HAP-1 (cell line): ENCODE measurements around the gene PDE4B.
A peak's percentile ranks its signal among the peaks of the same experiment; 100 is the strongest.
"Not testable (repeated sequence)": the region's sequence is repeated elsewhere in the genome, so short reads cannot be mapped to it uniquely, and the experiment has no call there.

Experiments used
- DNase-seq, 2 experiments: peaks; one replicate each; pipeline ENCODE4 v3.0.0-alpha.2; 2016 to 2020; ENCODE audit warnings: low spot score in 2 of 2
- H3K27me3 ChIP-seq: fragments of 250-450 bp; sonication (Bioruptor Pico); 2 replicates; pipeline ENCODE4 v1.5.1; 2020; ENCODE audit warnings: low read depth, mild to moderate bottlenecking, moderate library complexity
- H3K36me3 ChIP-seq: fragments of 250-450 bp; sonication (Bioruptor Pico); replicated peaks from 2 replicates; pipeline ENCODE4 v1.5.1; 2020; ENCODE audit warnings: mild to moderate bottlenecking
- H3K4me1 ChIP-seq: fragments of 250-450 bp; sonication (Bioruptor Pico); 2 replicates; pipeline ENCODE4 v1.5.1; 2020; ENCODE audit warnings: mild to moderate bottlenecking
- H3K4me3 ChIP-seq: fragments of 250-450 bp; sonication (Bioruptor Pico); 2 replicates; pipeline ENCODE4 v1.5.1; 2020; ENCODE audit warnings: mild to moderate bottlenecking, moderate library complexity
- H3K9me3 ChIP-seq: fragments of 250-450 bp; sonication (Bioruptor Pico); 2 replicates; pipeline ENCODE4 v1.5.1; 2020; ENCODE audit warnings: mild to moderate bottlenecking, moderate library complexity
- in situ Hi-C: fragments of 300-500 bp; cut with MboI; formaldehyde crosslinking; loops from 3 replicates; pipeline ENCODE4 v1.14.3; 2020; ENCODE audit warnings: low sequenced_read_pairs, inconsistent platforms, mixed read lengths

Gene PDE4B

DNA sequence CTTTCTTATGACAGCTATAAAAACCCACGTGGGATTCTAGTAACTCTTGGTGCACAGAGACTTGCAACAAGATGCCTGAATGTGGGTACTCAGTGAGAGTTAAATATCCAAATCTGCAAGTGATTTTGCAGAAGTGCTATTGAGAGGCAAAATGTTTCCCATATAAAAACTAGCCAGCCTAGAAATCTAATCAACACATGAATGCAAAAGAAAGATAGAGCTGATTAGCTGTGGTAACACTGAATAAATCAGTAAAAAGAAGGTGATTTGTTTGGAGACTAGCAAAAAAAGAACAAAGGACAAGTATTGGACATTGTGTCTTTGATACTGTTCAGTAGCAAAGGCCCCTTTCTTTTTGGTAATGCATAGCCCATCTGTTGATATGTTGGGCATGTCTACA lies 527.5 kb downstream of the PDE4B start:
- in situ Hi-C loops = no loop called here
- H3K4me3 ChIP-seq = no peak overlapping the region
- DNase-seq = peak; percentile 47 to 96
- H3K4me1 ChIP-seq = peaks cover 12% of the 10 kb centered on the region
- peaks cover 2% of the 10 kb centered on the region; the same call in 1 of the 2 replicates for H3K9me3 ChIP-seq
- H3K36me3 ChIP-seq = no peaks in the 10 kb centered on the region
- no peaks in the 10 kb centered on the region for H3K27me3 ChIP-seq

GRCh38 chr1:66322462-66322861 lies 529.8 kb downstream of the PDE4B start:
- H3K27me3 ChIP-seq, H3K9me3 ChIP-seq, DNase-seq, H3K4me3 ChIP-seq, in situ Hi-C loops, H3K36me3 ChIP-seq: not testable (repeated sequence)
- H3K4me1 ChIP-seq = peaks cover 12% of the 10 kb centered on the region

DNA sequence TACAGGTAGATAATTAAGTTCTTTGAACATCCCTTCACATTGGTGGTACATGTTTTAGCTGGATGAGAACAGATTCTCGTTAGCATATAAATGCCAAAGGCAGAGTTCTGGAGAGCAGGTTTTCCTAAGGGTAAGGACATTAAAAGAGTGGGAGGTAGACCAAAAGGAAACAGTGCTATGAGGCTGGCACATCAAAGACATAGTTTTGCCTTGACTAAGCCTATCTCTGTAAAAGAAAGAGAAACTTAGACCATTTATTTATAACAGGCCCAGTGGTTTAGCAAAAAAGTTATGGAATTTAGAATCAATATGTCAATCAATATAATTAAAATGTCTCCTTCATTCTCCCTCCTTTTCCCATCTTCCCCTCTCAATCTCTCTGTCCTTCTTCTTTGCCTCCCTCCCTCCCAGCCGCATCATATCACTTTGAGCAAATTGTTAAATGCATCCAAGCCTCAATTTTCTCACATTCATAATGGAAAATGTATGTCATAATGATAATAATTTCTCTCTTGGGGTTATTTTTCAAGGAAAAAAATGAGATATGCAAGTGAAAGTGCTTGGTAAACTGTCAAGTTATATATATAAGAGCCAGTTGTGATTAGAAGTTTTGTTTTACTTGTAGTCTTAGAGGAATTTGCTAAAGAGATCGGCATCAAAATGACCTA lies 531.4 kb downstream of the PDE4B start:
- DNase-seq = no peak
- H3K4me1 ChIP-seq = peaks cover 12% of the 10 kb centered on the region
- no peaks in the 10 kb centered on the region for H3K36me3 ChIP-seq
- peaks cover 2% of the 10 kb centered on the region; the same call in 1 of the 2 replicates for H3K9me3 ChIP-seq
- in situ Hi-C loops = no loop called here
- 0 out of 2 replicates have a peak, but pooled peaks cover 3% of the 10 kb centered on the region for H3K27me3 ChIP-seq
- H3K4me3 ChIP-seq = no peak overlapping the region

DNA sequence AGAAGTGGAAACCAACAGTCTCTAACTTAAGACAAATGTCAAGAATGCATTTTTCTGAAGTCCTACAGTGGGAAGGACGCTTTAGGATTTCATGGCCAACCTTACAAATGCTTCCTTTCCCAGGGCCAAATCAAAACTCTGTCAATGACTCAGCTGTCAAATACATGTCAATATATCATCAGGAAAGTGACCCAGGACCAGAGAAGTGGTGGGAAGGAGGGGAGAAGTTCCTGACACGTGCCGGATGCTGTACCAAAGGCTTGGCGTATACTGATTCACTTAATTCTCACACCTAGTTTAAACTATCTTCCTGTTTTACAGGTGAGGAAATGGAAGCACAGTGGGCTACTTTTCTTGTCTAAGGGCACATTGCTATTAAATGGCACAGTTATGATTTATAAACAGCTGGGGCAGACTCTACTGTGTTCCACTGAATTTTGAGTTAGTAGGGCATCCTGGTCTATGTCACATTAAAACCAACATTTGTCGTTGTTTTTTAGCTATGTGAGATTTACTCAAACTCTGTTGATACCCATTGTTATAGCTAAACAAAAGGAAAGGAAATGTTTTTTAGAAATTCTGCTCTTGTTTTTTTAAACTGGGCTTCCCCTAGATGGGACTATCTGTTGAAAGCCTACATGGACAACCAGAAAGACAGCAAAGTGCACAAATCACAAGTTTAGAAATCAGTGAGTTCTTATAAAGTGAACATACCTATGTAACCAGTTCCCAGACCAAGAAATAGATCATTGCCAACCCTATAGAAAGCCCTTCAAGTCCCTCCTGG lies 533.1 kb downstream of the PDE4B start:
- Histone ChIP-seq H3K27me3 (0 out of 2 replicates have a peak, but pooled peaks cover 3% of the 10 kb centered on the region), H3K4me3 (no peak overlapping the region), H3K4me1 (peaks cover 4% of the 10 kb centered on the region), H3K9me3 (peaks cover 2% of the 10 kb centered on the region; the same call in 1 of the 2 replicates), H3K36me3 (no peaks in the 10 kb centered on the region)
- in situ Hi-C loops = no loop called here
- no peak for DNase-seq

GRCh38 chr1:66326867-66327266 lies 534.2 kb downstream of the PDE4B start:
- Histone ChIP-seq H3K4me1 (peaks cover 10% of the 10 kb centered on the region), H3K9me3 (no peaks in the 10 kb centered on the region), H3K36me3 (no peaks in the 10 kb centered on the region), H3K4me3 (no peak overlapping the region), H3K27me3 (0 out of 2 replicates have a peak, but pooled peaks cover 3% of the 10 kb centered on the region)
- in situ Hi-C loops = no loop called here
- no peak for DNase-seq

GRCh38 chr1:66327588-66327987 lies 534.9 kb downstream of the PDE4B start:
- Histone ChIP-seq H3K4me3 (no peak overlapping the region), H3K4me1 (peaks cover 12% of the 10 kb centered on the region), H3K9me3 (no peaks in the 10 kb centered on the region), H3K27me3 (peaks cover 6% of the 10 kb centered on the region; the same call in 1 of the 2 replicates), H3K36me3 (no peaks in the 10 kb centered on the region)
- no peak for DNase-seq
- in situ Hi-C loops = no loop called here

DNA sequence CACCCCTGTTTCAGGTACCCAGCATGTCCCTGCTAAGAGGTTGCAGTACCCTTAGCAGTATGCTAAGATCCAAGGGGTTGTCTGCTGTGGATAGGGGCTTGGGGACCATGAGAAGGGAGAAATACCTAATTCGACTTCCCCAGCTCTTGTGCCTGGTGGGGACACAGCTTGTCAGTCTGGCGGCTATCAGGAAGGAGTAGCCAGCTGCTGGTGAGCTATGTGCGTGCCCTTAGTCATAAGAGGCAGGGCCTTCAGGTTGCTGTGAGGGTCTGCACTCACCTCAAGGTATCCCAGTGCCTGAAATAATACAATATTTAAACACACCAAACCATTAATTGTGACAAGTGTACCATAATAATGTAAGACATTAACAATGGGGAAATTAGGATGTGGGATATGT lies 536.2 kb downstream of the PDE4B start:
- no peak overlapping the region for H3K4me3 ChIP-seq
- DNase-seq = no peak
- H3K9me3 ChIP-seq = no peaks in the 10 kb centered on the region
- in situ Hi-C loops = no loop called here
- H3K4me1 ChIP-seq = peaks cover 24% of the 10 kb centered on the region
- H3K27me3 ChIP-seq = peaks cover 11% of the 10 kb centered on the region; the same call in 1 of the 2 replicates
- H3K36me3 ChIP-seq = no peaks in the 10 kb centered on the region

- H3K27me3 ChIP-seq = peaks cover 14% of the 10 kb centered on the region; the same call in 1 of the 2 replicates
- peaks cover 36% of the 10 kb centered on the region for H3K4me1 ChIP-seq
- H3K9me3 ChIP-seq = no peaks in the 10 kb centered on the region
- no peaks in the 10 kb centered on the region for H3K36me3 ChIP-seq
- in situ Hi-C loops = no loop called here
- H3K4me3 ChIP-seq = no peak overlapping the region
- DNase-seq = no peak
Observed at GRCh38 chr1:66330722-66331141, 538.0 kb downstream of the PDE4B start.

GRCh38 chr1:66331658-66332547 lies 539.2 kb downstream of the PDE4B start:
- H3K9me3 ChIP-seq = no peaks in the 10 kb centered on the region
- peak; percentile 50 to 68 for DNase-seq
- in situ Hi-C loops = no loop called here
- H3K27me3 ChIP-seq = peaks cover 14% of the 10 kb centered on the region
- no peaks in the 10 kb centered on the region for H3K36me3 ChIP-seq
- peaks cover 36% of the 10 kb centered on the region for H3K4me1 ChIP-seq
- peak overlapping the region; percentile 17 for H3K4me3 ChIP-seq

DNA sequence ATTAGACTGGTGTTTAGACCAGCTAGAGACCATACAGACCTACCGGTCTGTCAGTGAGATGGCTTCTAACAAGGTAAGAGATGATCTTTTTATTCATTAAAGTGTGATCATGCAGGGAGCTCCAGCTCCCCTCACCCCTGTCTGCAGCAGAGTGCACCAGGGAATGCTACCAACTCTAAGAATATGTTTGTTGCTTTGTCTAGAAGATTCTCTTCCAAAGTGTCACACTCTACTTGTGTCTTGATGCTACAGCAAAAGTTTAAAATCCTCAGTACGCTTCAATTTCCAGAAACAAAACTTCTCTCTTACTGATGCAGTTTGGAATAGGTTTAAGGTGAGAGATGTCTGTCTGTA lies 539.8 kb downstream of the PDE4B start:
- H3K4me3 ChIP-seq = peak overlapping the region; percentile 17
- in situ Hi-C loops = no loop called here

DNA sequence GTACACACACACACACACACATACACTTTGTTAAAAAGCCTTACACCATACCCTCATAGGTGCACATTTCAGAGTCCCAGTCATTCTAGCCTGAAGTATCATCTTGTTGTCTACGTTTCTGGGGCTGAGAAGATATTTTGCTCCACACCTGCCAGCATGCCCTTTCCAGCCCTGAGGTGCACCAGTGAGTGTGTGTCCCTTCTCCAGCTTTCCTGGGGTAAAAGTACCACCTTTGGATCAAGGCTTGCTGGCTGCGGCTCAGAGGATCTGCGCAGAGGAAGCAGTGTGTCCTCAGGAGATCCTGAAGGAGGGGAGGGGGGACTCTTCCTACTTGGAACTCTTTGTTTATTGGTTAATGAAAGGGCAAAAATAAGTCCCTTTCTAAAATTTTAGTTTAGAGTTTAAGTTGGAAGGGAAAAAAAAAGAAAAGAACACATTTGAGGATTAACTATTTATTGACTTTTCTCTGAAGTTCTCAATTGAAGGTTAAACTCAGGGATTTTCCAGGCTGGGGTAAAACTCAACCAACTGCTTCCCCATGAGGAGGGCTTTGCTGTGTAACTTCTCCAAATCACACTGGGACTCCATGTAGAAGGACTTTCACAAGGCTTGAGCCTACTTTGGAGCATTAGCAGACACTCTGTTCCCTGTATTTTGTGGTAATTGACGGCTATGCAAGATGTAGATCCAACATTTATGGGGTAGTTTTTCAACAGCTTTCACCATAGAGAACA lies 540.9 kb downstream of the PDE4B start:
- DNase-seq = no peak
- peak overlapping the region; percentile 6; the same call in 1 of the 2 replicates for H3K4me3 ChIP-seq
- peaks cover 11% of the 10 kb centered on the region for H3K27me3 ChIP-seq
- no peaks in the 10 kb centered on the region for H3K36me3 ChIP-seq
- H3K4me1 ChIP-seq = peaks cover 36% of the 10 kb centered on the region
- H3K9me3 ChIP-seq = no peaks in the 10 kb centered on the region
- in situ Hi-C loops = no loop called here

More for the DNA sequence above, 539.8 kb downstream of the PDE4B start:
- H3K36me3 ChIP-seq = no peaks in the 10 kb centered on the region
- no peak for DNase-seq
- H3K27me3 ChIP-seq = peaks cover 13% of the 10 kb centered on the region
- peaks cover 36% of the 10 kb centered on the region for H3K4me1 ChIP-seq
- H3K9me3 ChIP-seq = no peaks in the 10 kb centered on the region

DNA sequence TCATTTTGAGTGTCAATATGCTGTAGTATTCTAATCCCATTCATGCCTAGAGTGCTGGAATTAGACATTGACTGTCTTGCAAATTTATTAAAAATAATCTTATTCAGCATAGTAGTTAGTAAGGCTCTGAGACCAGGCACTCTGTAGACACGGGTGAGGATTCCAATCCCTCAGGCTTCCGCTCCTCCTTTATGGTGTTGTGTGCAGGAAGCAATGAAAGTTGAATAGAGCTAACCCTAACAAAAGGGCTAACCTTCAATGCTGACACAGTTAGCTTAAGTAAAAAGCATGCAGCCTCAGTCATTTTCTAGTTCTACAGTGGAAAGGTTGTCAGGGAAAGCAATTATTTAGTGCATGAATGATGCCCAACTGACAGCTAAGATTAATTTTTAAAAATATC lies 541.6 kb downstream of the PDE4B start:
- in situ Hi-C loops = no loop called here
- Histone ChIP-seq H3K27me3 (peaks cover 11% of the 10 kb centered on the region), H3K4me1 (peaks cover 36% of the 10 kb centered on the region), H3K9me3 (no peaks in the 10 kb centered on the region), H3K36me3 (no peaks in the 10 kb centered on the region), H3K4me3 (no peak overlapping the region)
- peak; percentile 67 to 81 for DNase-seq

GRCh38 chr1:66335125-66335524 lies 542.4 kb downstream of the PDE4B start:
- in situ Hi-C loops = no loop called here
- H3K4me1 ChIP-seq = peaks cover 36% of the 10 kb centered on the region
- H3K4me3 ChIP-seq = no peak overlapping the region
- no peaks in the 10 kb centered on the region for H3K36me3 ChIP-seq
- no peak for DNase-seq
- peaks cover 11% of the 10 kb centered on the region for H3K27me3 ChIP-seq
- no peaks in the 10 kb centered on the region for H3K9me3 ChIP-seq
